Ovary (tissue), 9 donors: ENCODE results near the gene ZBTB9. TPM values are rescaled to one million over a fixed set of nuclear protein-coding genes. Genes with fewer than 3 reads are reported as not detected.

Experiments used
- DNase-seq, 5 donors: peaks; one replicate each; pipeline ENCODE4 v3.0.0-alpha.2; 2019 to 2020
- H3K27ac ChIP-seq, 2 donors: fragments of 200-600 bp; one replicate each; pipeline versions ENCODE4 v1.5.1 to v1.8.0; 2019 to 2022
- H3K27me3 ChIP-seq: fragments of 200-600 bp; one replicate; pipeline ENCODE4 v1.8.0; 2022
- H3K36me3 ChIP-seq: fragments of 200-600 bp; sonication (generic); one replicate; pipeline ENCODE4 v1.5.1; 2019
- H3K4me1 ChIP-seq: one replicate; pipeline ENCODE4 v1.8.1; 2013; ENCODE audit warnings: mild to moderate bottlenecking, moderate library complexity; ENCODE audit not compliant: insufficient read depth
- H3K4me3 ChIP-seq: fragments of 200-600 bp; sonication (generic); one replicate; pipeline ENCODE4 v1.5.1; 2017
- H3K9me3 ChIP-seq, 2 donors: fragments of 200-600 bp in 1 of 2; sonication (generic) in 1 of 2; one replicate each; pipeline versions ENCODE4 v1.5.1 to v1.8.1; 2013 to 2019; ENCODE audit warnings: mild to moderate bottlenecking in 1 of 2, moderate library complexity in 1 of 2
- EP300 ChIP-seq: sonication (generic); formaldehyde crosslinking; IDR thresholded peaks from one replicate; pipeline ENCODE4 v1.6.1; 2017; ENCODE audit warnings: antibody characterized with exemption
- POLR2A ChIP-seq: fragments of 450-650 bp; IDR thresholded peaks from one replicate; pipeline ENCODE4 v1.6.1; 2017; ENCODE audit warnings: antibody characterized with exemption, mild to moderate bottlenecking, moderate library complexity
- WGBS, 3 donors: extraction: QIAGEN DNeasy Blood & Tissue Kit in 1 of 3; methylation state at CpG; one replicate each; pipeline versions ENCODE4 v1.1.5 to v1.1.7; 2013 to 2017; 5-methylcytosine and 5-hydroxymethylcytosine counted together
- intact Hi-C, 4 donors: fragments of 100-400 bp; cut with DNase I; formaldehyde crosslinking; loops; one replicate each; pipeline versions ENCODE4 v1.11.0 to v1.15.1; 2022 to 2023
- polyA plus RNA-seq, 2 donors: library from polyadenylated mRNA; stranded (reverse); fragments of 200-250 nt in 1 of 2; fragments of 350-450 nt in 1 of 2; fragmentation: Illumina TruSeq in 1 of 2; extraction: RNeasy Lipid Tissue Mini Kit (QIAGEN cat#74804) in 1 of 2; gene quantifications; one replicate each; pipeline ENCODE4 v1.2.3, GENCODE V29; 2013 to 2014
- total RNA-seq, 7 donors: library from RNA; depleted of rRNA in 2 of 7; stranded (reverse); fragments of >200 nt in 2 of 7; fragmentation: NEBNext Ultra II Directional in 3 of 7; extraction: Animal tissue kit (Norgen Biotek cat#: 25700) in 3 of 7; gene quantifications; one replicate each; pipeline versions ENCODE4 v1.1.0 to v1.2.4, GENCODE V29; 2016 to 2023
- TF ChIP-seq, protein P1 (sequence below), 3 donors: fragments of 450-650 bp in 2 of 3; fragments of 200-600 bp in 1 of 3; IDR thresholded peaks; one replicate each; pipeline versions ENCODE4 v1.5.1 to v1.8.0; 2016 to 2022; ENCODE audit warnings: antibody characterized with exemption in 3 of 3, mild to moderate bottlenecking in 1 of 3
- donor health status: DM: no; HTN: no; CAD: no; lungs with moderate emphysema.
- donor health status: DM: no; HTN: no; CAD: no.
- donor health status: Bipolar disorder and iron deficiency.
- donor health status: DM: yes; HTN: yes; CAD: no.
- donor health status: DM: no; HTN: no; CAD: no.
- donor health status: DM: yes; HTN: yes; CAD: no.

Gene ZBTB9
- total and polyA plus RNA-seq, 9 donors = 2.4 to 13.5 (median 8.8) TPM

DNA sequence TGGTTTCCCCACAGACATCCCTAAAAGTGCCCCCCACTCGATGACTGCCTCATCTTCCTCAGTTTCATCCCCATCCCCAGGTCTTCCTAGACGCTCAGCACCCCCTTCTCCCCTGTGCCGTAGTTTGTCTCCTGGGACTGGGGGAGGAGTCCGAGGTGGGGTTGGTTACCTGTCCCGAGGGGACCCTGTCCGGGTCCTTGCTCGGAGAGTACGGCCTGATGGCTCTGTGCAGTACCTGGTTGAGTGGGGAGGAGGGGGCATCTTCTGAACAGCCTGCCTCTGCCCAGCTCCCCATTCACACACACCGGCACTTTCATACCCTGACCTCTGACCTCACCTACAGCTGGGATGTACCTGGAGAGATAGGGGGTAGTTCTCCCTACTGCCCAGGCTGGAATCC, 38.5 kb upstream of the ZBTB9 start:
- intact Hi-C loops = loop anchor here in 3 of 4 donors (5.0 to 10.0 kb wide), 4 partner anchors 101 to 141 kb away; partner anchors contain the start of genes B3GALT4 (in 1 of the 3), RGL2 (in 1 of the 3), RPS18 (in 1 of the 3) and TAPBP (in 1 of the 3)
- Histone ChIP-seq H3K4me3 (no peak overlapping the region), H3K36me3 (no peaks in the 10 kb centered on the region), H3K27ac (no peak overlapping the region), H3K27me3 (no peaks in the 10 kb centered on the region), H3K9me3 (no peaks in the 10 kb centered on the region), H3K4me1 (peaks cover 5% of the 10 kb centered on the region)
- WGBS, 3 donors = 56 to 67% (median 56%) methylated on average over 9 of the region's 9 CpGs
- peak in 1 of 5 donors; percentile 25 for DNase-seq
- TF ChIP-seq POLR2A (no peak), EP300 (no peak)

DNA sequence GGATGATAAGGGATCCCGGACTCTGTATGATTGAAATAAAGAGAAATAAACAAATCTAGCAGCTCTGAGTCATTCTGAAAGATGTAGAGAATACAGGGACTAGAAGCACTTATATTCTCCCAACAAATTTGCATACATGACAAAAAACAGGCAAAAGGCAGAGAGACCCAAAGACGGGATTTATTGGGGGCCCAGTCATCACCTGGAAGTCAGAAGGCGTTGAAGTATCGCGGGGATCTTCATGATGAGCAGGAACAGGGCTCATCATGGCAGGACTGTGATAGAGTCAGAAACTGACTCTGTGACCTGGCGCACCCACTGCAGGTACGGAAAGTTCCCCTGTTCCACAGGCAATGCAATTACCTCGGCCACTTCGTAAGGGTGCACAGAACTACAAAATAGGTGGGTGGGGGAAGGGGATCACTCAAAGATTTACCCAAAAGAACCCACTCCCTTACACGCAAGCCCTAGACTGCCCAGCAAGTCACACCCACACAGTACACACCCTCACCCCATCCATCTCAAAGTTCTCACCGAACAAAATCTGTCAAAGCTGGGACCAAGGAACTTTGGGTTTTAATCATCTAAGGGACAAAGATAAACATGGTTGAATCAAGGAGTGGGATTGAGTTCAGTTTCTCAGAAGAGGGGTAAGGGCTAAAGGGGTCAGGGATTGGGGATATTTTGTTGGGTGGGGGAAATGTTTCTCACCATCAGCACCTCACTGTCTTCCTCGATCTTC, 37.8 kb upstream of the ZBTB9 start:
- TF ChIP-seq POLR2A = no peak
- DNase-seq = peak in 1 of 5 donors; percentile 21
- no peaks in the 10 kb centered on the region for H3K9me3 ChIP-seq
- intact Hi-C loops = loop anchor here in 3 of 4 donors (5.0 to 10.0 kb wide), 4 partner anchors 102 to 142 kb away; partner anchors contain the start of genes B3GALT4 (in 1 of the 3), RGL2 (in 1 of the 3), RPS18 (in 1 of the 3) and TAPBP (in 1 of the 3)
- no peaks in the 10 kb centered on the region for H3K36me3 ChIP-seq
- peak overlapping the region in 1 of 2 donors; percentile 36 for H3K27ac ChIP-seq
- no peaks in the 10 kb centered on the region for H3K27me3 ChIP-seq
- peaks cover 5% of the 10 kb centered on the region for H3K4me1 ChIP-seq
- 34 to 40% (median 37%) methylated on average over 12 of the region's 12 CpGs for WGBS, 3 donors
- peak overlapping the region; percentile 71 for H3K4me3 ChIP-seq

DNA sequence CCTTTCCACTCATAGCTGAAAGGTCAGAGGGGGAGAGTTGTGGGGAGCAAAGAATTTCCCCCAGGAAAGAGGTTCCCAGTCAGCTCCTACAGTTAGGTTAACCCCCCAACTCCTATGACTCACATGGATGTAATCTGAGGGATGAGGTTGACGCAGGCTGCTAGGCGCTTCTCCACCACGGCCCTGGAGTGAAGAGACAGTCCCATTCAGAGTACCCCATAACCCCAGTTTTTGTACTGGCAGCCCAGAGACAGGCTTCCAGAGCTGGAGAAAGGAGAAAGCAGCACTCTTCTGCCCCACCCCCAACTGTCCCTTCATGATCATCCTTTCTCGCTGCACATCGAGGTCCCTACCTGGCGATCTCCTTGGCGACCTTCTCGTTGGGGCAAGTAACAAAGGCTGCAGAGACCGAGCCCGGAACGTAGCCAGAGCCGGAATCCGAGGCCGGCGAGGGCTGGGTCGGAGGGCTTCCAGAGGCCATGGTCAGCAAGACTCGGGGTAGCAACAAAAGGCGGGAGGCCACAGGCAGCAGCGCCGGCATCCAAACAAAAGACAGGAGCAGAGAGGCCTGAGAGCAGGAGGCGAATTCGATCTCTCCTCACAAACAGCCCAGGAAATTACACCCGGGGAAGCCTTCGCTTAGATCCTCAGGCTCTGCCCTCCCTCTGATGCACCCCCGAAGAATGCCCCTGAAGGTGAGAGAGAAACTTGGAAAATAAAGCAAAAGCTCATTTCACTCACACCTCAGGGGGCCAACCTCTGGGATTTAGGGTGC, 37.1 kb upstream of the ZBTB9 start:
- Histone ChIP-seq H3K4me1 (peaks cover 5% of the 10 kb centered on the region), H3K36me3 (no peaks in the 10 kb centered on the region), H3K27me3 (no peaks in the 10 kb centered on the region), H3K4me3 (peak overlapping the region; percentile 71), H3K9me3 (no peaks in the 10 kb centered on the region), H3K27ac (peak overlapping the region; percentile 36 to 88)
- intact Hi-C loops = loop anchor here in 3 of 4 donors (5.0 to 10.0 kb wide), 4 partner anchors 103 to 143 kb away; partner anchors contain the start of genes B3GALT4 (in 1 of the 3), RGL2 (in 1 of the 3), RPS18 (in 1 of the 3) and TAPBP (in 1 of the 3)
- WGBS, 3 donors = 1 to 2% (median 1%) methylated on average over 24 to 25 of the region's 25 CpGs
- TF ChIP-seq POLR2A (no peak), EP300 (no peak)
- TF ChIP-seq, protein P1, sequence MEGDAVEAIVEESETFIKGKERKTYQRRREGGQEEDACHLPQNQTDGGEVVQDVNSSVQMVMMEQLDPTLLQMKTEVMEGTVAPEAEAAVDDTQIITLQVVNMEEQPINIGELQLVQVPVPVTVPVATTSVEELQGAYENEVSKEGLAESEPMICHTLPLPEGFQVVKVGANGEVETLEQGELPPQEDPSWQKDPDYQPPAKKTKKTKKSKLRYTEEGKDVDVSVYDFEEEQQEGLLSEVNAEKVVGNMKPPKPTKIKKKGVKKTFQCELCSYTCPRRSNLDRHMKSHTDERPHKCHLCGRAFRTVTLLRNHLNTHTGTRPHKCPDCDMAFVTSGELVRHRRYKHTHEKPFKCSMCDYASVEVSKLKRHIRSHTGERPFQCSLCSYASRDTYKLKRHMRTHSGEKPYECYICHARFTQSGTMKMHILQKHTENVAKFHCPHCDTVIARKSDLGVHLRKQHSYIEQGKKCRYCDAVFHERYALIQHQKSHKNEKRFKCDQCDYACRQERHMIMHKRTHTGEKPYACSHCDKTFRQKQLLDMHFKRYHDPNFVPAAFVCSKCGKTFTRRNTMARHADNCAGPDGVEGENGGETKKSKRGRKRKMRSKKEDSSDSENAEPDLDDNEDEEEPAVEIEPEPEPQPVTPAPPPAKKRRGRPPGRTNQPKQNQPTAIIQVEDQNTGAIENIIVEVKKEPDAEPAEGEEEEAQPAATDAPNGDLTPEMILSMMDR (IDR thresholded peaks at IDR 0.05) = no peak
- peak in 3 of 5 donors; percentile 43 to 64 (median 58) for DNase-seq

DNA sequence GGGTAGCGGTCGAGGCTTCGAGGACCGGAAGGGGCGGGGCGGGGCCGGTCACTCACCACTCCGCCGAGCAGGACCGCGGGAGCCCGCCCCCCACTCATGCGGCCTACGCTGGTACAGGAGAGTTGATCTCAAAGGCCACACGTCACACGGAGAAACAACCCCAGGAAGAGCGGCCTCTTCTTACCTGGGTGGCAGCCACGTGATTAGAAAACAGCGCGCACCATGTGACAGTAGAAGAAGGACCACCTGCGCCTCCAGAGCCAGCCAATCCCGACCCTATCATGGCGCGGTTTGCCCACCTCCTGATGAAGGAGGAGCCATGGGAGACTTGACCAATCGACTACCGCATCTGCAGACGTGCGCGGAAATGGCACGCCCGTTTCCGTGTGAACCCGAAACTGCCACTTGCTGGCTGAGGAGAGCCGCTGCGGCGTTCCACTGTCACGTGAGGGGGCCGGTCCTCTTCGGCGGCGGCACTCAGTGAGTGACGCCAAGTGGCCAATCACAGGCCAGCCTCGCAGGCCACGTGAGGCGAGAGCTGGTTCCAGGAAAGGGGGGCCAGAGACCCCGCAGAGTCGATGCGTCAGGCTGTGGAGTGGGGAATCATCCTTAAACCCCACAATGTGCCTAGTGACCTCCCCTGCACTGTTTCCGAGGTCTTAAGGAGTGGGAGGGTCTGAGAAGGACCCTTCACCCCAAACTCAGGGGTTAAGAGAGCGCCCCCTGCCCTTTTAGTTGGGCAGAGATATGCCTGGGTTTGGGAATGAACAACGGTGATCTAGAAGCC, 36.3 kb upstream of the ZBTB9 start, which contains the start of gene CUTA:
Gene CUTA (minus strand): TSS at position 205 of the 787 bp plus-strand sequence. CDS start 107 bp downstream, at position 98.
- H3K9me3 ChIP-seq = no peaks in the 10 kb centered on the region

More for the DNA sequence above, 36.3 kb upstream of the ZBTB9 start, which contains the start of gene CUTA:
- no peaks in the 10 kb centered on the region for H3K36me3 ChIP-seq
- H3K4me1 ChIP-seq = peaks cover 5% of the 10 kb centered on the region
- H3K4me3 ChIP-seq = peak within 1 kb of the TSS; percentile 71
- TF ChIP-seq, protein P1 (IDR thresholded peaks at IDR 0.05) = peak in 2 of 3 donors; percentile 39 to 57
- TF ChIP-seq POLR2A (peak; percentile 97), EP300 (peak; percentile 56)
- intact Hi-C loops = loop anchor here in 3 of 4 donors (5.0 to 10.0 kb wide), 4 partner anchors 103 to 143 kb away; partner anchors contain the start of genes B3GALT4 (in 1 of the 3), RGL2 (in 1 of the 3), RPS18 (in 1 of the 3) and TAPBP (in 1 of the 3)
- peak within 1 kb of the TSS; percentile 91 to 92 for H3K27ac ChIP-seq
- WGBS, 3 donors = 0% methylated on average over 48 to 51 of the region's 51 CpGs
- no peaks in the 10 kb centered on the region for H3K27me3 ChIP-seq
- peak; percentile 99 for DNase-seq
